Measurements from ENCODE around the gene CALHM5. TPM values are rescaled to one million over a fixed set of nuclear protein-coding genes. Genes with fewer than 3 reads are reported as not detected.

The CALHM5 gene
- total RNA-seq, 1 donor from 2014 or later: 0.33 TPM

DNA sequence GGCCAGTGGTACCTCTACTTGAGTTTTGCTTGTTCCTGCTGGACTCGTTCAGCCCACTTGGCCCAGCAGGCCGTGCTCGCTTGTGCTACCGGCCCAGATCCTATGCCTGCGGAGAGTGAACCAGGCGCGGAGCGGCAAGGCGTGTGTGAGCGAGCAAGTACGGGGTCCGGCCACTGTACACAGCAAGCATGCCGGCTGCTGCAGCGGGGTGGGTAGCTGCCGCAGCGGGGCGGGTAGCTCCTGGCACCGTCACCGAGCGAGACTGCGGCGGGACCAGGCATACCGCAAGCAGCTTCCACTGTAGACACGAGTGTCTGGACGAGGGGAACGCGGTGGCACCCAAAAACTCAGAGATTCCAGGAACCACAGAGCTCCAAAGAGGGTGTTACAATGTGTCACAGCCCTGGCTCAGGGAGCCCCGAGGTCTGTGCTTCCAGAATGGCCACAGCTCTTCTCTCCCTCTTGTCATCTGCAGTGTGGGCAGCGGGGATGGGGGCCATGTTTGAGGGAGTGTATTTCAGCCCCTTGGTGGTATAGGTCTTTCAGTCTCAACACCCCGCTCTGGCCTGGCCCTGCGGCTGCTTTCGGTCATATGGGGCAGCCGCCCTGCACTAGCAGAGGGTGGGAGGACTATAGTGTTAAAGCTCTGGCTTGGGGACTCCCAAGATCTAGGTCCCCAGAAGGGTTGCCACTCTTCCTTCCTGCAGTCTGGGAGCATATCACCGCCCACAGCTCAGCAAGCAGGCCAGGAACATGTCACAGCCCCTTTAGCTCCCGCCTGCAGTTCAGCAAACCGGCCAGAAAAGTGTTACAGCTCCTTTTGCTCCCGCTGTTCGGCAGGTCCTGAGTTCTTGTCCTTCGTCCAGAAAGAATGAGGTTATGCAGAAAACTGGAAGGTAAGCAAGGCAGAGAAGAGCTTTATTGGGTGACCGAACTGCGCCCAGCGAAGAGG lies 53.8 kb downstream of the CALHM5 start:
- H3K27me3 Mint-ChIP-seq (ENCODE audit: low read depth): peaks cover 22% of the 10 kb centered on the region
- no peaks in the 10 kb centered on the region for H3K36me3 Mint-ChIP-seq (ENCODE audit: low read depth)
- TF ChIP-seq, protein P1, sequence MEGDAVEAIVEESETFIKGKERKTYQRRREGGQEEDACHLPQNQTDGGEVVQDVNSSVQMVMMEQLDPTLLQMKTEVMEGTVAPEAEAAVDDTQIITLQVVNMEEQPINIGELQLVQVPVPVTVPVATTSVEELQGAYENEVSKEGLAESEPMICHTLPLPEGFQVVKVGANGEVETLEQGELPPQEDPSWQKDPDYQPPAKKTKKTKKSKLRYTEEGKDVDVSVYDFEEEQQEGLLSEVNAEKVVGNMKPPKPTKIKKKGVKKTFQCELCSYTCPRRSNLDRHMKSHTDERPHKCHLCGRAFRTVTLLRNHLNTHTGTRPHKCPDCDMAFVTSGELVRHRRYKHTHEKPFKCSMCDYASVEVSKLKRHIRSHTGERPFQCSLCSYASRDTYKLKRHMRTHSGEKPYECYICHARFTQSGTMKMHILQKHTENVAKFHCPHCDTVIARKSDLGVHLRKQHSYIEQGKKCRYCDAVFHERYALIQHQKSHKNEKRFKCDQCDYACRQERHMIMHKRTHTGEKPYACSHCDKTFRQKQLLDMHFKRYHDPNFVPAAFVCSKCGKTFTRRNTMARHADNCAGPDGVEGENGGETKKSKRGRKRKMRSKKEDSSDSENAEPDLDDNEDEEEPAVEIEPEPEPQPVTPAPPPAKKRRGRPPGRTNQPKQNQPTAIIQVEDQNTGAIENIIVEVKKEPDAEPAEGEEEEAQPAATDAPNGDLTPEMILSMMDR (conservative IDR thresholded peaks at IDR 0.05): no peak
- H3K4me1 Mint-ChIP-seq: peaks cover 4% of the 10 kb centered on the region
- DNase-seq (ENCODE audit: low read depth, low spot score): no peak
- H3K9me3 Mint-ChIP-seq: no peaks in the 10 kb centered on the region
- no peak overlapping the region for H3K27ac Mint-ChIP-seq (ENCODE audit: unreplicated experiment)
- no peak overlapping the region for H3K4me3 Mint-ChIP-seq

DNA sequence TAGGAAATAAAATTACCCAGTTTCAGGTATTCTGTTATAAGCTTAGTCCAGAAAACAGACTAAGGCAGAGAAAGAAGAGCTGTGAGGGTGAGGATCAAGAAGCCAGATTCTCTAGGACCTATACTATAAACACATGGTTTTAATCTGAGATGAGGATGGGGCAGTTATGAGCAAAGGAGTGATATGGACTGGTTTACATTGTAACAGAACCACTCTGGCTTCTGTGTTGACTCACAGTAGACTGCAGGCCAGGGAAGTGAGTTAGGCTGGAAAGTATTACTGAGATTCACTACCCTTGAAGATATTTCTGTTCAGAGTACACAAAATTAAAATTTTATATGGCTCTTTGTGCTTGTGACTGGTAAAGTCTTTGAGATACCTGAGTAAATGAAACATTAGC lies 56.7 kb downstream of the CALHM5 start:
- H3K36me3 Mint-ChIP-seq (ENCODE audit: low read depth): no peaks in the 10 kb centered on the region
- H3K27me3 Mint-ChIP-seq (ENCODE audit: low read depth): peaks cover 22% of the 10 kb centered on the region
- no peaks in the 10 kb centered on the region for H3K9me3 Mint-ChIP-seq
- H3K4me1 Mint-ChIP-seq: peaks cover 24% of the 10 kb centered on the region
- no peak for DNase-seq (ENCODE audit: low read depth, low spot score)
- TF ChIP-seq, protein P1 (conservative IDR thresholded peaks at IDR 0.05): no peak
- H3K4me3 Mint-ChIP-seq: peak overlapping the region; percentile 59
- no peak overlapping the region for H3K27ac Mint-ChIP-seq (ENCODE audit: unreplicated experiment)

DNA sequence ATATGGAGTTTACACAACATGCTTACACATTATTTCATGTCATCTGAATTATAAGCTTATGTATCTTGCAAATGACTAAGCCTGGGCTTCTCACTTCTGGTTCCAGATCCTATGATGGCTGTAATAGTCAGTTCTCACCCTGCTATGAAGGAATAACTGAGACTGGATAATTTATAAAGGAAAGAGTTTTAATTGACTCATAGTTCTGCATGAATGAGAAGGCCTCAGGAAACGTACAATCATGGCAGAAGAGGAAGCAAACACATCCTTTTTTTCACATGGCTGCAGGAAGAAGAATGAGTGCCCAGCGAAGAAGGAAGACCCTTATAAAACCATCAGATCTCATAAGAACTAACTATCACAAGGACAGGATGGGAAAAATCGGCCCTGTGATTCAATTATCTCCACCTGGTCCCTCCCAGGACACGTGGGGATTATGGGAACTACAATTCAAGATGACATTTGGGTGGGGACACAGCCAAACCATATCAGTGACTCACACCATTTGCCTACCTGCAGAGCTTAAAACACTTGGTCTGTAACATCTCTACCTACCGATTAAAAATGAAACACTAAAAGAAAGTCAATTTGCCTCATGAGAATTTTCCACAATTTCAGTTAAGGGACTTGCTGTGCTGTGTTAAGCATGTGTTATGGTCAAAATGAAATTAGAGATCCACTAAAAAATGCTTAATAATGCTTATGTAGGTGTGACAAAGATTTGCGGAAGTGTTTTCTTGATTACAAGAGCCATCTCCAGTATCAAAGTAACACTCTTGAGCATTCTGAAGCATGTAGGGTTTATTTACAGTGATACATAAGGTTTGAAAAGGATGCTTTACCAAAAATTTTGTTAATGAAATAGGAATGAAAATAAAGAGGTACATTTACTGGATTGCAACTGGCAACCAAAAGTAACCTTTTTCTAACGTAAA lies 57.6 kb downstream of the CALHM5 start:
- Mint-ChIP-seq H3K36me3 (ENCODE audit: low read depth) (no peaks in the 10 kb centered on the region), H3K4me1 (peaks cover 32% of the 10 kb centered on the region), H3K27me3 (ENCODE audit: low read depth) (peaks cover 22% of the 10 kb centered on the region), H3K9me3 (no peaks in the 10 kb centered on the region), H3K4me3 (peak overlapping the region; percentile 67), H3K27ac (ENCODE audit: unreplicated experiment) (no peak overlapping the region)
- TF ChIP-seq, protein P1 (conservative IDR thresholded peaks at IDR 0.05): no peak
- no peak for DNase-seq (ENCODE audit: low read depth, low spot score)

DNA sequence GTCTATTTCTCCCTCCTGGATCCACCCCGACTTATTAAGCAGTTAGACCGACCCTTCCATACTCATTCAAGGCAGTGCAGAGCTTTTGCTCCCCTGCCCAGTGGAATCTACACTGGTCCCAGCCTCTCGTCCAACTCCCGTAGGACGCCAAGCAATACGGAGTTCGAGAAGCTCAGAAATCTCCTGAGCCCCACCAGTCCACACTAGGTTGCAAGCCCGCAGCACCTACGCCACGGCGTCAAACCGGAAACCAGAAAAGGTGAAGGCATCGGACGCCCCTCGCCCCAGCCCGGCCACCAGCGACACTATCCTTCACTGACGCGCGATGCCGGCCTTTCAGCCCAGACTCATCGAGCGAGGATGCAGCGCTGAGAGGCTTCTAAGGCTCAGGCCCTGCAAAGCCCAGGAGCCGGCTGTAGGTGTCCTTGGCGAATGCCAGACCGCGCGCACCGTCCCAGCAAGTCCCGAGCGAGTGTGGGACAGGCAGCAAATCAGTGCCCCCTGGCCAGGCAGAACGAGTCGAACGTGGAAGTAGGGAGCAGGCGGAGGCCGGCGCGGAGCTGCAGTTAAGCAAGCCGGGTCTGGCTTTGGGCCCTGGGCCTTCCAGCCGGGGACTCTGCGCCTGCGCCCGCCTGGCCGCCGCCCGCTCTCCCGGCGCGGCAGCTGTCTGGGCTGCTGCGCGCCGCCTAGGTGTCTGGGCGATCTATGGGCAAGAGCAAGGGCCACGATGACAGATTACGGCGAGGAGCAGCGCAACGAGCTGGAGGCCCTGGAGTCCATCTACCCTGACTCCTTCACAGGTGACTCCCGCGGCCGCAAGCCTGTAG lies 59.6 kb downstream of the CALHM5 start, which contains the start of gene RWDD1:
RWDD1 (plus strand) TSS at position 649 of the 827 bp plus-strand sequence; CDS start at position 728, 79 bp downstream.
- Mint-ChIP-seq H3K27me3 (ENCODE audit: low read depth) (peaks cover 16% of the 10 kb centered on the region), H3K9me3 (no peaks in the 10 kb centered on the region), H3K36me3 (ENCODE audit: low read depth) (no peaks in the 10 kb centered on the region), H3K4me1 (peaks cover 34% of the 10 kb centered on the region), H3K27ac (ENCODE audit: unreplicated experiment) (peak within 1 kb of the TSS; percentile 98), H3K4me3 (peak within 1 kb of the TSS; percentile 100)
- TF ChIP-seq, protein P1 (conservative IDR thresholded peaks at IDR 0.05): no peak
- peak; percentile 96 for DNase-seq (ENCODE audit: low read depth, low spot score)

DNA sequence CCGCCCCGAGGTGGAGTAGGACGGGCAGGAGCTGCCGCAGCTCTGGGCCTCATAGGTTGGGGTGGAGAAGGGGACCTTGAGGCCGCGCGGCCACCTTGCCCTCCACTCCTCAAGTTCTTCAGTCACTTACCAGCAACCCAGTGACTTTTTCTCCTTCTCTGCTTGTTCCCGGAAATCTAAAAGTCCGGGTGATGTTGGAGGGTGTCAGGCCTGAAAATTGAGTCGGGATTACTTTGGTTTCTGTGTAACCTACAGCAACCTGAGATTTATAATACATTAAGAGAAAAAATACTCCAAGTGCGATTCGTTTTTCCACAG lies 60.2 kb downstream of the CALHM5 start:
- no peaks in the 10 kb centered on the region for H3K36me3 Mint-ChIP-seq (ENCODE audit: low read depth)
- H3K4me3 Mint-ChIP-seq: peak overlapping the region; percentile 100
- peaks cover 34% of the 10 kb centered on the region for H3K4me1 Mint-ChIP-seq
- H3K27ac Mint-ChIP-seq (ENCODE audit: unreplicated experiment): peak overlapping the region; percentile 96
- TF ChIP-seq, protein P1 (conservative IDR thresholded peaks at IDR 0.05): no peak
- no peaks in the 10 kb centered on the region for H3K9me3 Mint-ChIP-seq
- H3K27me3 Mint-ChIP-seq (ENCODE audit: low read depth): peaks cover 12% of the 10 kb centered on the region
- no peak for DNase-seq (ENCODE audit: low read depth, low spot score)

All from neural crest cell (in vitro differentiated cells).